Mesendoderm (in vitro differentiated cells): ENCODE data around the gene MAP1A. TPM values are rescaled to one million over a fixed set of nuclear protein-coding genes. Genes with fewer than 3 reads are reported as not detected.

Experiments used
- DNase-seq: peaks from one replicate; pipeline ENCODE4 v3.0.0; 2013
- H2AK5ac ChIP-seq: 2 replicates; pipeline ENCODE4 v1.6.1; 2013; ENCODE audit warnings: low read length, inconsistent platforms
- H2BK120ac ChIP-seq: 2 replicates; pipeline ENCODE4 v1.6.1; 2013; ENCODE audit warnings: low read depth, mild to moderate bottlenecking, low read length, moderate library complexity, mixed read lengths
- H2BK15ac ChIP-seq: replicated peaks from 2 replicates; pipeline ENCODE4 v1.6.1; 2013; ENCODE audit warnings: low read depth, mild to moderate bottlenecking, moderate library complexity
- H2BK5ac ChIP-seq: 2 replicates; pipeline ENCODE4 v1.6.1; 2013; ENCODE audit warnings: low read length, inconsistent platforms
- H3K18ac ChIP-seq: 2 replicates; pipeline ENCODE4 v1.6.1; 2013; ENCODE audit warnings: mild to moderate bottlenecking, low read length, mixed read lengths
- H3K23ac ChIP-seq: one replicate; pipeline ENCODE4 v1.6.1; 2013; ENCODE audit warnings: low read length
- H3K27ac ChIP-seq: 2 replicates; pipeline ENCODE4 v1.5.1; 2013; ENCODE audit warnings: low read depth, mild to moderate bottlenecking, inconsistent platforms, low read length, moderate library complexity
- H3K27me3 ChIP-seq: 2 replicates; pipeline ENCODE4 v1.6.1; 2013; ENCODE audit warnings: low read length, control low read depth, mild to moderate bottlenecking, inconsistent platforms; ENCODE audit not compliant: insufficient read depth, poor library complexity
- H3K36me3 ChIP-seq: 2 replicates; pipeline ENCODE4 v1.6.1; 2013; ENCODE audit warnings: low read length, inconsistent platforms; ENCODE audit not compliant: control insufficient read depth, insufficient read depth
- H3K4ac ChIP-seq: one replicate; pipeline ENCODE4 v1.6.1; 2013; ENCODE audit warnings: low read depth, mild to moderate bottlenecking, low read length, moderate library complexity
- H3K4me1 ChIP-seq: 2 replicates; pipeline ENCODE4 v1.6.1; 2013; ENCODE audit warnings: low read depth, low read length, inconsistent platforms; ENCODE audit not compliant: control insufficient read depth
- H3K4me2 ChIP-seq: 2 replicates; pipeline ENCODE4 v1.6.1; 2013; ENCODE audit warnings: low read length
- H3K4me3 ChIP-seq: 2 replicates; pipeline ENCODE4 v1.5.1; 2013; ENCODE audit warnings: mild to moderate bottlenecking, low read length
- H3K56ac ChIP-seq: one replicate; pipeline ENCODE4 v1.6.1; 2013; ENCODE audit warnings: low read length
- H3K79me1 ChIP-seq: 2 replicates; pipeline ENCODE4 v1.6.1; 2013; ENCODE audit warnings: low read length, inconsistent platforms
- H3K79me2 ChIP-seq: 2 replicates; pipeline ENCODE4 v1.6.1; 2013; ENCODE audit warnings: mild to moderate bottlenecking, low read length; ENCODE audit not compliant: control insufficient read depth, insufficient read depth
- H3K9ac ChIP-seq: 2 replicates; pipeline ENCODE4 v1.6.1; 2013; ENCODE audit warnings: low read length, inconsistent platforms
- H4K5ac ChIP-seq: one replicate; pipeline ENCODE4 v1.6.1; 2013; ENCODE audit warnings: low read length
- H4K8ac ChIP-seq: one replicate; pipeline ENCODE4 v1.6.1; 2013; ENCODE audit warnings: low read depth, mild to moderate bottlenecking, control low read depth, low read length, moderate library complexity
- WGBS: extraction: QIAGEN DNeasy Blood & Tissue Kit; methylation state at CpG from one replicate; pipeline ENCODE4 v1.1.7; 2013; ENCODE audit warnings: low lambda C conversion rate, missing lambda C conversion rate; ENCODE audit not compliant: insufficient coverage; ENCODE audit errors: extremely low coverage; 5-methylcytosine and 5-hydroxymethylcytosine counted together
- polyA plus RNA-seq, 2 experiments: library from polyadenylated mRNA; stranded (reverse); fragments of 200-250 nt; gene quantifications; one replicate each; pipeline ENCODE4 v1.2.3, GENCODE V29; 2013

MAP1A gene
- 0.79 TPM for polyA plus RNA-seq (2013, experiment 1 of 2)
- 0.77 TPM for polyA plus RNA-seq (2013, experiment 2 of 2)

DNA sequence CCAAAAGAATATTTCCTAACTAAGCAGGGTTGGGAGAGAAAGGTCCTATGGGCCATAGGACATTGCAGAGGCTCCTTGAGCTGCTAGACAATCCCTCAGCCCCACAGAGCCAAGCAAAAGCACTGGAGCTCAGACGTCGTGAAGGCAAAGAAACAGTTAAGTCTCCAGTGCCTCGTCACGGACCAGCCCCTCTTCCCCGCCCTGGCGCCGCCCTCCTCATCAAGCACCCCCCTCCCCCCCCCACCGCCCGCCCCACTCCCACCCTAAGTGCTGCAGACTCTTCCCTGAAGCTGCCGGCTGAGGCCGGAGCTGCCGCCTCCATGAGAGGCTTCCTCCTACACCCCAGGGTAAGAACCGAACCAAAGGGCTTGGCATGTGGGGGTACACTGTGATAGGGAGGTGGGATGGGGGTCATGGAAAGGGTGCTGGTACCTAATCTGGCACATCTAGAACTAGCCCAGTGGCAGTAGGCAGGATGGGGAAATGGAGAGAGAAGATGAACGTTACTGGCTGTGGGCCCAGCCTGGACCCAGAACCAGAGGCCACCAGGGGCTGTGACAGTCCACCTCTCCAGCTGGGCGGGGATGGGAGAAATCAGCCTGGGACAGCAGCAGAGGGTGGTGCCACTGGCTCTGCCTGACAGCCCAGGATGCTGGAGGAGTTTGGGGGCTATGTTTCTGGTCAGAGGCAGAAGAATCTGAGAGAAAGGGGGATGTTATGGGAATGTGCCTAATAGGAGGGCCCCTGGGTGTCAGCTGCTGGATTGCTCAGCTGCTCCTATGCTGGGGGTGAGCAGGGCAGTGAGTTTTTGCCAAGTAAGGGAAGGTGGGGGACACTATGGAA is at the start of gene MAP1A:
TSS of gene MAP1A (plus strand) at position 255 of the 843 bp plus-strand sequence. CDS start 3,866 bp downstream, outside the sequence.
- H3K79me2 ChIP-seq: no peaks in the 10 kb centered on the region
- peak within 1 kb of the TSS; percentile 72 for H3K56ac ChIP-seq
- peak within 1 kb of the TSS; percentile 26 for H3K4me3 ChIP-seq
- no peak within 1 kb of the TSS for H2BK5ac ChIP-seq
- WGBS: no CpG with 5 or more reads among the region's 15 CpGs
- no peak within 1 kb of the TSS for H4K5ac ChIP-seq
- peak; percentile 75 for DNase-seq
- H3K23ac ChIP-seq: peak within 1 kb of the TSS; percentile 51
- H3K4me2 ChIP-seq: peak within 1 kb of the TSS; percentile 97
- H2BK15ac ChIP-seq: no peak within 1 kb of the TSS
- peaks cover 1% of the 10 kb centered on the region for H3K27me3 ChIP-seq
- peak within 1 kb of the TSS; percentile 6 for H3K18ac ChIP-seq
- H2AK5ac ChIP-seq: no peak within 1 kb of the TSS
- peaks cover 12% of the 10 kb centered on the region for H3K4me1 ChIP-seq
- H3K9ac ChIP-seq: peak within 1 kb of the TSS; percentile 60
- H3K79me1 ChIP-seq: no peaks in the 10 kb centered on the region
- H2BK120ac ChIP-seq: no peak within 1 kb of the TSS
- no peak within 1 kb of the TSS for H4K8ac ChIP-seq
- H3K27ac ChIP-seq: no peak within 1 kb of the TSS
- H3K4ac ChIP-seq: no peak within 1 kb of the TSS
- no peaks in the 10 kb centered on the region for H3K36me3 ChIP-seq

DNA sequence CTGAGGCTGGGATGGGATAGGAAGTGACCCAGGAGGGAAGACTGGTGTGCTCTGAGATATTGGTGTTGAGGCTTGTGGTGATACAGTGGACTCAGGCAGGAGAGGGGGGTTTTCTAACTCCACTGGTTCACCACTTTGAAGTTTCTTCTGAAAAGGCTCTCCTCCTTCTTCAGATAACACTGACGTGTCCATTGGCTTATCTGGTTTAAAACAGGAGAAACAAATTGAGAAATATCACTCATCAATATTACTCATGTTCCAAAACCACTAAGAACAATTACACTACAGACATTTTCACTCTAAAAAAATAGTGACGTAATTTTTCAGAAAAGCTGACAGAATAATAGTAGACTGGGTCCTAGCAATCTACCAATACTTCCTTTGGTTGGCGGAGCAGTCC is 47.5 kb upstream of the MAP1A start:
- no peak overlapping the region for H3K18ac ChIP-seq
- H3K27me3 ChIP-seq: no peaks in the 10 kb centered on the region
- no peak overlapping the region for H2AK5ac ChIP-seq
- no peak overlapping the region for H3K56ac ChIP-seq
- DNase-seq: no peak
- no peaks in the 10 kb centered on the region for H3K4me1 ChIP-seq
- H3K27ac ChIP-seq: no peak overlapping the region
- no peak overlapping the region for H4K8ac ChIP-seq
- no peak overlapping the region for H4K5ac ChIP-seq
- H3K9ac ChIP-seq: no peak overlapping the region
- no peak overlapping the region for H2BK15ac ChIP-seq
- H3K79me1 ChIP-seq: no peaks in the 10 kb centered on the region
- H3K4me2 ChIP-seq: no peak overlapping the region
- H3K36me3 ChIP-seq: peaks cover 2% of the 10 kb centered on the region
- no peak overlapping the region for H3K23ac ChIP-seq
- H2BK120ac ChIP-seq: no peak overlapping the region
- no peak overlapping the region for H2BK5ac ChIP-seq
- H3K79me2 ChIP-seq: no peaks in the 10 kb centered on the region
- no CpG with 5 or more reads among the region's 3 CpGs for WGBS
- no peak overlapping the region for H3K4me3 ChIP-seq
- H3K4ac ChIP-seq: no peak overlapping the region

DNA sequence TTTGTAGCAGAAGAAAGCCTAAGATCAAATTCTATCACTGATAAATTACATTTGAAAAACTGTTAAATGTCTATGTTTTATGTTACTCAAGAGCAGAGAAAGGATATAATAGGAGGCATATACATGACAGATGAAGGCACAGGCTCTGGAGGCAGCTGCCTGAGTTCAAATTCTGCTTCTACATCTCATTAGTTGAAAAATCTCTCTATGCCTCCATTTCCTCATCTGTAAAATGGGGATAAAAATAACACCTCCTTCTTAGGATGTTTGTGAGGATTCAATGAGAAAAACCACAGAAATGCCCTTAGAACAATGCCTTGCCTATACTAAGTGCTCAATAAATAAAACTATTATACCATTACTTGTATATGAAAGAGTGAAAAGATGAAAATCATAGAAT is 45.4 kb upstream of the MAP1A start:
- DNase-seq: no peak
- H2BK120ac ChIP-seq: no peak overlapping the region
- H3K27ac ChIP-seq: no peak overlapping the region
- no peak overlapping the region for H3K4me3 ChIP-seq
- H3K9ac ChIP-seq: no peak overlapping the region
- no peaks in the 10 kb centered on the region for H3K79me1 ChIP-seq
- no peak overlapping the region for H2BK5ac ChIP-seq
- no peaks in the 10 kb centered on the region for H3K4me1 ChIP-seq
- H3K27me3 ChIP-seq: no peaks in the 10 kb centered on the region
- H4K8ac ChIP-seq: no peak overlapping the region
- no peak overlapping the region for H3K18ac ChIP-seq
- H3K79me2 ChIP-seq: no peaks in the 10 kb centered on the region
- H3K4me2 ChIP-seq: no peak overlapping the region
- no peak overlapping the region for H3K23ac ChIP-seq
- no peak overlapping the region for H3K4ac ChIP-seq
- H3K36me3 ChIP-seq: peaks cover 4% of the 10 kb centered on the region
- no peak overlapping the region for H3K56ac ChIP-seq
- no peak overlapping the region for H4K5ac ChIP-seq
- H2AK5ac ChIP-seq: no peak overlapping the region
- H2BK15ac ChIP-seq: no peak overlapping the region

DNA sequence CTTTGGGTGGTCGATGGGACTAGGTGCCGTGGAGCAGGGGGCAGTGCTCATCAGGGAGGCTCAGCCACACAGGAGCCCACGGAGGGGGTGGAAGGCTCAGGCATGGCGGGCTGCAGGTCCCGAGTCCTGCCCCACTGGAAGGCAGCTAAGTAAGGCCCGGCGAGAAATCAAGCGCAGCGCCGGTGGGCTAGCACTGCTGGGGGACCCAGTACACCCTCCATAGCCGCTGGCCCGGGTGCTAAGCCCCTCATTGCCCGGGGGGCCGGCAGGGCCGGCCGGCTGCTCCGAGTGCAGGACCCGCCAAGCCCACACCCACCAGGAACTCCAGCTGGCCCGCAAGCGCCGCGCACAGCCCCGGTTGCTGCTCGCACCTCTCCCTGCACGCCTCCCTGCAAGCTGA is 43.5 kb upstream of the MAP1A start:
- no peaks in the 10 kb centered on the region for H3K27me3 ChIP-seq
- no peak overlapping the region for H2BK120ac ChIP-seq
- no peaks in the 10 kb centered on the region for H3K4me1 ChIP-seq
- H3K27ac ChIP-seq: no peak overlapping the region
- H3K18ac ChIP-seq: no peak overlapping the region
- no peak overlapping the region for H3K9ac ChIP-seq
- no peak overlapping the region for H3K4me3 ChIP-seq
- H2AK5ac ChIP-seq: no peak overlapping the region
- no peak overlapping the region for H4K5ac ChIP-seq
- no peak overlapping the region for H4K8ac ChIP-seq
- H3K4ac ChIP-seq: no peak overlapping the region
- H3K56ac ChIP-seq: no peak overlapping the region
- no peak for DNase-seq
- no peak overlapping the region for H2BK5ac ChIP-seq
- no CpG with 5 or more reads among the region's 25 CpGs for WGBS
- H3K79me1 ChIP-seq: no peaks in the 10 kb centered on the region
- H3K79me2 ChIP-seq: no peaks in the 10 kb centered on the region
- H3K36me3 ChIP-seq: peaks cover 10% of the 10 kb centered on the region
- H3K4me2 ChIP-seq: no peak overlapping the region
- no peak overlapping the region for H2BK15ac ChIP-seq
- H3K23ac ChIP-seq: no peak overlapping the region

DNA sequence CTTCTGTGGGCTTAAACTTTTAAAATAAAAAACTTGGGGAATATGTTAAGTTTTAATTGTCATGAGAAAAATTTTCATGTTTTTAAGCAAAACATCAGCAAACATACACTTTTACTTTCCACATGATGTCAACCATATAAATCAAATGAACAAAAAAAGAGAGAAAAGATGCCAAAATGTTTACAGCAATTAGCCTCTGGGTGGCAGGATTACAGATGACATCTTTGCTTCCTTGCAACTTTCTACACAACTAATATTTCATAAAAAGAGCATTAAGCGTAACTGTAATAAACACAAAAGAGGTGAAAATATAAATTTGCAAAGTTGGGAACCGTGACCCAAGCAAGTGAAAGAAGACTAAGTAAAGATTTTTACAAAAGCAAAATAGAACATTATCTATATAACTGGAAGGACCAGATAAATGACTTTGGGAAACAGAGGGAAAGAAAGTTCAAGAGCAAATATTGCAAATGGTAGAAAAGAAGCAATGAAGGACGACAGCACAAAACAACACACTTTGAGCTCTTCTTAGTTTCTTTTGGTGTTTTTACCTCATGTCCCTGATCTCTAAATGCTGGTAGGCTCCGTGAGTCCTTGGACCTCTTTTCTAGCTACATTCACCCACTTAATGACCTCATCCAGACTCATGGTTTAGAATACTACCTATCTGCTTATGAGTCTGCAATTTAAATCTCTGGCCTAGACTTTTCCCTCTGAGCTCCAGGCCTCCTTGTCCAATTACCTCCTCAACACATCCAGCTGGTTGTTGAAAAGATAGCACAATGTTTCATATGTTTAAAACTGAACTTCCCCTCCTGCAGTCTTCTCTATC is 33.9 kb upstream of the MAP1A start:
- H3K9ac ChIP-seq: no peak overlapping the region
- no peaks in the 10 kb centered on the region for H3K79me2 ChIP-seq
- DNase-seq: peak; percentile 4
- no peak overlapping the region for H2BK5ac ChIP-seq
- no peak overlapping the region for H3K4me2 ChIP-seq
- no peak overlapping the region for H2BK15ac ChIP-seq
- H3K56ac ChIP-seq: no peak overlapping the region
- H2AK5ac ChIP-seq: no peak overlapping the region
- no peak overlapping the region for H3K18ac ChIP-seq
- no peaks in the 10 kb centered on the region for H3K27me3 ChIP-seq
- no CpG with 5 or more reads among the region's 4 CpGs for WGBS
- H3K4ac ChIP-seq: no peak overlapping the region
- H3K4me1 ChIP-seq: no peaks in the 10 kb centered on the region
- H3K4me3 ChIP-seq: no peak overlapping the region
- no peak overlapping the region for H2BK120ac ChIP-seq
- no peak overlapping the region for H3K23ac ChIP-seq
- no peak overlapping the region for H4K8ac ChIP-seq
- H3K79me1 ChIP-seq: no peaks in the 10 kb centered on the region
- H3K36me3 ChIP-seq: peaks cover 7% of the 10 kb centered on the region
- H4K5ac ChIP-seq: no peak overlapping the region
- no peak overlapping the region for H3K27ac ChIP-seq
